Ovary (tissue), 3 donors: ENCODE measurements around the gene CCDC60.

Experiments used
- EP300 ChIP-seq: sonication (generic); formaldehyde crosslinking; IDR thresholded peaks from one replicate; pipeline ENCODE4 v1.6.1; 2017; ENCODE audit warnings: antibody characterized with exemption
- TF ChIP-seq, protein P1 (sequence below), 3 donors: fragments of 450-650 bp in 2 of 3; fragments of 200-600 bp in 1 of 3; IDR thresholded peaks; one replicate each; pipeline versions ENCODE4 v1.5.1 to v1.8.0; 2016 to 2022; ENCODE audit warnings: antibody characterized with exemption in 3 of 3, mild to moderate bottlenecking in 1 of 3
- donor health status: DM: no; HTN: no; CAD: no.

DNA sequence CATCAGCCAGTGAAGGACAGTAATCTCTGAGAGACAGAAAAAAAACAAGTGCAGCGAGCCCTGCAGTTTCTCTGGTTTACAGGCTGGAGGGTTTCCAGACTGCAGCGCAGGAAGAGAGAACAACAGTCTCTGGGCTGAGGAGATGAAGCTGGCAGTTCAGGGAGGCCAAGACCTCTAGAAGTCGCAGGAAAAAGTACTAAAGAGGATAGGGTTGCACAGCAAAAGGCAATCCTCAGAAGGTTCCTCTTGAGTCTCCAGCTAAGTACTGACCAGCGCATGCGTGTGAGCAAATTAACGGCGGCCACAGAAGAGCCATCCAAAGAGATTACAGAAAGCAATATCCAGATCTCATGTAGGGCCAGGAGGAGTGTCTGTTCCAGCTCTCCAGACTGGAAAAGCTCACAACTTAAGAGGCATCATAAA lies 12.2 kb upstream of the CCDC60 start:
- TF ChIP-seq, protein P1, sequence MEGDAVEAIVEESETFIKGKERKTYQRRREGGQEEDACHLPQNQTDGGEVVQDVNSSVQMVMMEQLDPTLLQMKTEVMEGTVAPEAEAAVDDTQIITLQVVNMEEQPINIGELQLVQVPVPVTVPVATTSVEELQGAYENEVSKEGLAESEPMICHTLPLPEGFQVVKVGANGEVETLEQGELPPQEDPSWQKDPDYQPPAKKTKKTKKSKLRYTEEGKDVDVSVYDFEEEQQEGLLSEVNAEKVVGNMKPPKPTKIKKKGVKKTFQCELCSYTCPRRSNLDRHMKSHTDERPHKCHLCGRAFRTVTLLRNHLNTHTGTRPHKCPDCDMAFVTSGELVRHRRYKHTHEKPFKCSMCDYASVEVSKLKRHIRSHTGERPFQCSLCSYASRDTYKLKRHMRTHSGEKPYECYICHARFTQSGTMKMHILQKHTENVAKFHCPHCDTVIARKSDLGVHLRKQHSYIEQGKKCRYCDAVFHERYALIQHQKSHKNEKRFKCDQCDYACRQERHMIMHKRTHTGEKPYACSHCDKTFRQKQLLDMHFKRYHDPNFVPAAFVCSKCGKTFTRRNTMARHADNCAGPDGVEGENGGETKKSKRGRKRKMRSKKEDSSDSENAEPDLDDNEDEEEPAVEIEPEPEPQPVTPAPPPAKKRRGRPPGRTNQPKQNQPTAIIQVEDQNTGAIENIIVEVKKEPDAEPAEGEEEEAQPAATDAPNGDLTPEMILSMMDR (IDR thresholded peaks at IDR 0.05): no peak
- no peak for TF ChIP-seq EP300
